HepG2 (cell line): ENCODE data around the gene BBOX1. TPM values are rescaled to one million over a fixed set of nuclear protein-coding genes. Genes with fewer than 3 reads are reported as not detected.

Source experiments
- ARID5B ChIP-seq: IDR thresholded peaks from 2 replicates; pipeline ENCODE4 v1.4.0; 2020; ENCODE audit warnings: mild to moderate bottlenecking, missing genetic modification reagents
- BCL6 ChIP-seq: IDR thresholded peaks from 2 replicates; pipeline ENCODE4 v1.6.1; 2016; ENCODE audit warnings: missing genetic modification reagents, missing compliant biosample characterization
- HOXA3 ChIP-seq: sonication (generic); formaldehyde crosslinking; IDR thresholded peaks from 2 replicates; pipeline ENCODE4 v1.5.0; 2020; ENCODE audit warnings: missing genetic modification reagents
- ISL2 ChIP-seq: sonication (generic); formaldehyde crosslinking; IDR thresholded peaks from 2 replicates; pipeline ENCODE4 v1.5.0; 2020; ENCODE audit warnings: missing genetic modification reagents
- KAT7 ChIP-seq: IDR thresholded peaks from 2 replicates; pipeline ENCODE4 v1.6.1; 2018; ENCODE audit warnings: borderline replicate concordance, missing compliant biosample characterization
- PBX2 ChIP-seq: IDR thresholded peaks from 2 replicates; pipeline ENCODE4 v1.6.1; 2016; ENCODE audit warnings: control low read depth
- PHB2 ChIP-seq: fragments of 450-650 bp; IDR thresholded peaks from 2 replicates; pipeline ENCODE4 v1.6.1; 2018; ENCODE audit not compliant: partially characterized antibody
- RERE ChIP-seq: IDR thresholded peaks from 2 replicates; pipeline ENCODE4 v1.6.1; 2016; ENCODE audit warnings: low read depth, missing genetic modification reagents, missing compliant biosample characterization
- SMAD3 ChIP-seq: sonication (generic); formaldehyde crosslinking; IDR thresholded peaks from 2 replicates; pipeline ENCODE4 v1.4.0; 2020; ENCODE audit warnings: missing genetic modification reagents
- ZBTB4 ChIP-seq: sonication (generic); formaldehyde crosslinking; IDR thresholded peaks from 2 replicates; pipeline ENCODE4 v1.4.0; 2020; ENCODE audit warnings: missing genetic modification reagents, mild to moderate bottlenecking, borderline replicate concordance
- ZNF232 ChIP-seq: sonication (generic); formaldehyde crosslinking; IDR thresholded peaks from 2 replicates; pipeline ENCODE4 v1.4.0; 2020; ENCODE audit warnings: missing genetic modification reagents, borderline replicate concordance
- ZNF574 ChIP-seq: sonication (generic); formaldehyde crosslinking; IDR thresholded peaks from 2 replicates; pipeline ENCODE4 v1.4.0; 2020; ENCODE audit warnings: missing genetic modification reagents
- polyA plus RNA-seq, 8 experiments: library from polyadenylated mRNA; depleted of rRNA in 3 of 8; stranded (reverse) in 7 of 8; unstranded in 1 of 8; fragments of >200 nt; fragmentation: Illumina TruSeq in 4 of 8; extraction: Trizol in 4 of 8; gene quantifications; 2 replicates each; pipeline versions ENCODE4 v1.2.1 to v1.2.3, GENCODE V29; 2011 to 2016; ENCODE audit warnings: low read depth in 4 of 8, missing spikeins in 1 of 8, mixed read lengths in 1 of 8; ENCODE audit not compliant: insufficient read depth in 1 of 8
- total RNA-seq, 5 experiments: library from RNA; depleted of rRNA; stranded (reverse); fragments of >200 nt; fragmentation: Illumina TruSeq; extraction: Trizol; gene quantifications; 2 replicates each; pipeline ENCODE4 v1.2.3, GENCODE V29; 2016; ENCODE audit warnings: low read depth in 1 of 5

The BBOX1 gene
- total and polyA plus RNA-seq, 2 of the 13 experiments (the other 11 are each of a cell fraction or from before 2014, with no cell fraction given) = not detected

GRCh38 chr11:27055065-27055682 lies 14.6 kb downstream of the BBOX1 start (continued):
- TF ChIP-seq RERE (peak; percentile 78), HOXA3 (CRISPR knock-in tag) (peak; percentile 35; the same call in 1 of the 2 replicates), BCL6 (CRISPR knock-in tag) (peak; percentile 85), ARID5B (CRISPR knock-in tag) (peak; percentile 99), ISL2 (CRISPR knock-in tag) (0 out of 2 replicates have a peak, but pooled peaks have one; percentile 35), ZBTB4 (CRISPR knock-in tag) (no peak), PHB2 (no peak), ZNF232 (CRISPR knock-in tag) (peak; percentile 82), SMAD3 (CRISPR knock-in tag) (0 out of 2 replicates have a peak, but pooled peaks have one; percentile 35), ZNF574 (CRISPR knock-in tag) (0 out of 2 replicates have a peak, but pooled peaks have one; percentile 35), KAT7 (CRISPR knock-in tag) (no peak), PBX2 (CRISPR knock-in tag) (peak; percentile 80)
